Measurements from ENCODE around the gene TMEM255B.
"Not testable (repeated sequence)": the region's sequence is repeated elsewhere in the genome, so short reads cannot be mapped to it uniquely, and the experiment has no call there.

Gene TMEM255B

DNA sequence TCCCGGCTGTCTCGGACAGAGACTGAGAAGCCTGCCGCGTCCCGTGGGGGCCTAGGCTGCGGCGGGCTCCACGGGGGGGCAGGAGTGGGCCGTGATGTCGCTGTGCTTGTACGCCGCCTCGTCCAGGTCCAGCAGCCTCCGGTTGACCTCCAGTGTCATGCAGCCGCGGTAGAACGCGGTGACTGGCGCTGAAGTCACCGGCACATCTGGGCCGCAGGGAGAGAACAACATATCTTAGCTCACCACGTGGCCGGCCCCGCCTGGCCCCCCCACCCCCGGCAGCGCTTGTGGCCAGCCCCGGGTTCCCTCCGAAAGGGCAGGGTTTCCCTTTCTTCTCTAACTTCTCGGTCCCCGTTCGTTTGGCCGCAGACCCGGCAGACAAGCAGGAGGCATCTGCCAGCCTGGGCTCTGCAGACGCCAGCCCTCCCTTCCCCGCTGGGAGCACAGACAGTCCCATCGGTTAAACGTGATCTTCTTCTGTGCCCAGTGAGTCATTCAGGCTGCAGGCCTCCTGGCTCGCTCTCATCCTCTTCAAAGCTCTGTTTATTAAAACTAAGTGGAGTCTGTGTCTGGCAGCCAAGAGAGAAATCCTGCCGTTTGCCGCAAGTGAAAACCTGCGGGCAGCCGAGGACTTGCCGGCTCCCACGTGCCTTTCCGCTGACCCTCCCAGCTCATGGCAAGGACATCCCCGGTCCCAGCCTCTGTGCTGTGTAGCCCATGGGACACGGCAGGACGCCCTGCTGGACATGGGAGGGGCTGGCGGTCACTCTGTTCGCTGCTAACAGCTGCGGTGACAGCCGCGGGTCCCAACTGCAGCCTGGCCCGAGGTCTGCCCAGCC lies 62.0 kb downstream of the TMEM255B start:
- in situ Hi-C loops (cut with MboI; ENCODE audit: low pct_unique_long_range_greater_than_20kb, low sequenced_read_pairs), result no loop called here
- no peak for DNase-seq

DNA sequence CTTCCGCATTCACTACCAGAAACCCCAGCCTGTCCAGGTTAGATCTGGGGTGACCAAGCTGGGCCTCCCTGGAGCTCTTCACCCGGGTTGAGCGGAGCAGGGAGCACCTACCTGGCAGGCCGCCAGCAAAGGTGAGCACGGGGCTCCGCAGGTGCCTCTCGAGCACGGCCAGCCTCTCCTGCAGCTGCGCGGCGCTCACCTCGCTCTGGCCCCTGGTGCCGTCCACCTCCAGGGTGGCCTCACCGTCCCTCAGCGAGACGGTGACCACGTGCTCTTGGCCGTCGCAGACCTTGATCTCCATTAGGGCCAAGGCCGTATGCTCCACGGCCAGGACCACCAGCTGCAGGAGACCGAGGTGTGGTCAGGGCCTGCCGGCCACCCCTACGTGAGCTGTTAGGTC lies 62.8 kb downstream of the TMEM255B start:
- in situ Hi-C loops (cut with MboI; ENCODE audit: low pct_unique_long_range_greater_than_20kb, low sequenced_read_pairs), result no loop called here
- no peak for DNase-seq

DNA sequence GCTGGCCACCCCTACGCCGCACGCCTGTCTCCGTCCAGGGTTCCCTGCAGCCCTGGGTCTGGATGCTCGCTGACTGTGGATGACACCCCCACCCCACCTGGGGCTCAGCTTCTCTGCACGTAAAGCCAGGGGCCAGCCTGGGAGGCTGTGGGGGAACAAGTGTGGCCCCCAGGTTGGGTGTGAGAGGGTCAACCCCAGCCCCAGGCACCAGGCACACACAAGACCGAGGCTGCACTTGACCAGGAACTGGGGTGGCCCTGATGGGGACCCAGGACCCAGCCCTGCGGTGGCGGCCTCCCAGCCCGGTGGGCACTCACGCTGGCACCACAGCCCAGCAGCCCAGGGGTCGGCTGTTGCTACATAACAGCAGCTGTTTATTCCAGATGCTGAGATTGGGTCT lies 63.2 kb downstream of the TMEM255B start:
- DNase-seq, result no peak
- in situ Hi-C loops (cut with MboI; ENCODE audit: low pct_unique_long_range_greater_than_20kb, low sequenced_read_pairs), result no loop called here

DNA sequence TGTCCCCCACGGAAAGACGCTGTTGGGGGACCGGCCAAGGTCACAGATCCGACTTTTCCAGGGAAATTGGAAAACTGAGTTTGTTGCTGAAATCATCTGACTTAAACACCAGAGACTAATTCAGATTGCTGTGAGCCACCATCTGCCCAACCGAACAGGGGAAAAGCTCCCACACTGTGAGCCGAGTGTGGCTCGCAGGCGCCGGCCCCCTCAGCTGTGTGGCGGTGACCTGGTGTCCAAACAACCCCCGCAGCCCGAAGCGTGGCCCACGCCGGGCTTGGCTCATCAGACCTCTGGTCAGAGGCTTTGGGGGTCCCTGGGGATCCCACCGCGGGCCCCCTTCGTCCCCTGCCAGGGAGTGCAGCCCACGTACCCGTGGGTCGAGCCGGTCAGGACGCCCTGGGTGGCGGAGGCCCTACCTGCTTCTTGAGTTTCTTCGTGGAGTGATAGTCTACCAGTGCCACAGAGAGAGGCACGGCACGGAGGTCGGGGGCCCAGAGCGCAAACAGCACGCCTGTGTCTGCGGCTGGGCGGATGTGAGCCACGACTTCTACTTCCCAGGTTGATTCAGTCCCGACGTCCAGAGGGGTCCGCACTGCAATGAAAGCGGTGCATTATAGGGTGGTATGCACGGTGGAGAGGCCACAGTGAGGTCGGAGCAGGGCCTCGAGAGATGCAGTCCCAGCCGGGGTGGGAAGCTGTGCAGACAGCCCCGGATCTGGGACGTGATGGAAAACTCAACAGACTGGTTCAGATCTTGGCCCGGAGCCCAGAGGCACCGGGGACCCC lies 64.1 kb downstream of the TMEM255B start:
- DNase-seq, result no peak
- in situ Hi-C loops (cut with MboI; ENCODE audit: low pct_unique_long_range_greater_than_20kb, low sequenced_read_pairs), result no loop called here

DNA sequence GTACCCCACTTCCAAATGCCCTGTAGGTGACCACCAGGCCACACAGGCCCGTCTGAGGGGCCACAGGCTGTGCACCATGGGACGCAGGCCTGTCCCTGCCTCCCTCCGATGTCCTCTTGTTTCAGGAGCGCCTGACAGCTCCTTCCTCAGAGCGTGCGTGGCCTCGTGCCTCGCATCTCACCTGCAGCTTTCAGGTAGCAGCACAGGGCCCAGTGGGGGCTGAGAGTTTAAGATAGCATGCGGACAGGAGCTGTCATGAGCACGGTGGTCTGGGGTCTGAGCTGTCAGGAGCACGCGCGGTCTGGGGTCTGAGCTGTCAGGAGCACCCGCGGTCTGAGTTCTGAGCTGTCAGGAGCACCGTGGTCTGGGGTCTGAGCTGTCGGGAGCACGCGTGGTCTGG lies 64.7 kb downstream of the TMEM255B start:
- no peak for DNase-seq
- in situ Hi-C loops (cut with MboI; ENCODE audit: low pct_unique_long_range_greater_than_20kb, low sequenced_read_pairs), result no loop called here

DNA sequence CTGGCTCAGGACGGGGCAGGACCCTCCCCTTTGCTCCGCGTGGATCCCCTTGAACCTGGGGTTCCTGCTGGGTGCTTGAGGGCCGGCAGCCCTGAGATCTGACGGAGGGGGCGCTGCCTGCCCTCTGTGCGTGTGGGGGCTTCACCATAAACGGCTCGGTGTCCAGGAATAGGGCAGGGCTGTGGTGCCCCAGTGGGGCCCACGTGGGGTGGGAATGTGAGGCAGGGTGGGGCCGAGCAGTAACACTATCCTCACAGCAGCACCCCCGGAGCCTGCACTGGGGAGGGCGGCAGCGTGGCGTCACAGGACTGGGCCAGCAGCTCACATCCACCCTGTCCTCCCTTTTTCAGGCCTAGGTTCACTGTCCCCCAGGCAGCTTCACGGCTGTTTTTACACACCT lies 66.8 kb downstream of the TMEM255B start:
- in situ Hi-C loops (cut with MboI; ENCODE audit: low pct_unique_long_range_greater_than_20kb, low sequenced_read_pairs), result no loop called here
- no peak for DNase-seq

DNA sequence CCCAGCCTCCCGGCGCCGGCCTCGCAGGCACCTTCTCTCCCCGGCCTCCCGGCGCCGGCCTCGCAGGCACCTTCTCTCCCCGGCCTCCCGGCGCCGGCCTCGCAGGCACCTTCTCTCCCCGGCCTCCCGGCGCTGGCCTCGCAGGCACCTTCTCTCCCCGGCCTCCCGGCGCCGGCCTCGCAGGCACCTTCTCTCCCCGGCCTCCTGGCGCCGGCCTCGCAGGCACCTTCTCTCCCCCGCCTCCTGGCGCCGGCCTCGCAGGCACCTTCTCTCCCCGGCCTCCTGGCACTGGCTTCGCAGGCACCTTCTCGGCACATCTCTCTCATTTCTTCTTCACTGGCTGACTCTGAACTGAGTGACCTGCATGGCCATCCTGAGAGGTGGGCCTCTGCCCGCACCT lies 67.4 kb downstream of the TMEM255B start:
- DNase-seq; in situ Hi-C loops (cut with MboI; ENCODE audit: low pct_unique_long_range_greater_than_20kb, low sequenced_read_pairs): not testable (repeated sequence)

DNA sequence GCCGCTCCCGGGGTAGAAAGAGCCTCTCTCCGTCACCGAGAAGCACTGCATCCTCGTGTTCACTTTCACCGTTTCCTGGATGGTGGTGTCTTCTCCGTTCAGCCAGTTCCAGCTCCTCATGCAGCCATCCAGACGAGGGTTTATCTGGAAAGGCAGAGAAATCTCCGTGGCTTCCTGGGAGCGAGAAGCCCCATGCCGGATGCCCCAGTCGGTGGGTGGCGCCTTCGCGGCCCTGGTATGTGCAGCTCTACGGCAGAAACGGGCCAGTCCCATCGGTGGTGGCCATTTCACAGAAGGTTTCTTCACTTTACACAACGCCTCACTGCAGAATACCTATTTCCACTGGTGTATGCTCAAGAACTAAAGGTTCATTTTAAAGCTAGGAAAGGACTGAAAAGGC lies 68.0 kb downstream of the TMEM255B start:
- in situ Hi-C loops (cut with MboI; ENCODE audit: low pct_unique_long_range_greater_than_20kb, low sequenced_read_pairs), result no loop called here
- no peak for DNase-seq

DNA sequence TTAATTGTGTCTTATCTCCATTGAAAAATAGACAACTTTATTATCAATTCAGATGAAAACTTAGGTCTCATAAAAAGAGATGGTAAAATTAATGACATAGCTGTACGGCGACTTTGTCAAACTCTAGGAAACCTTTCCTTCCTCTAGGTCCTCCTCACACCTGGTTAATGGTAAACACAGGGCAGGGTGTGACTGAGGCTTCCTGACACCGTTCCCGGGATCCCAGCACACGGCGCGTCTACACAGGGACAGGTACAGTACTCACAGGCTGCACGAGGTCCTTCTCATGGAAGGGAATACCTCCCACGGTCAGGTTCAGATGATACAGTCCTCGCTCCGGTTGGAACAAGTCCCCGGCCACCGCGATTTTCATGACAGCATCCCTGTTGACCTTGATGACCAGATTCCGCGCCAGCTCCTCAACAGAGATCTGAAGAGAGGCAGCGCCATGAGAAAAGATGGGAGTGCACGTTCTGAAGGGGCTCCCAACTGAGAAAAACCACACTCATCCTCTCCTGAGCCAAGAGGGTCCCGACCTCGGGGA lies 69.3 kb downstream of the TMEM255B start:
- in situ Hi-C loops (cut with MboI; ENCODE audit: low pct_unique_long_range_greater_than_20kb, low sequenced_read_pairs), result no loop called here
- no peak for DNase-seq

DNA sequence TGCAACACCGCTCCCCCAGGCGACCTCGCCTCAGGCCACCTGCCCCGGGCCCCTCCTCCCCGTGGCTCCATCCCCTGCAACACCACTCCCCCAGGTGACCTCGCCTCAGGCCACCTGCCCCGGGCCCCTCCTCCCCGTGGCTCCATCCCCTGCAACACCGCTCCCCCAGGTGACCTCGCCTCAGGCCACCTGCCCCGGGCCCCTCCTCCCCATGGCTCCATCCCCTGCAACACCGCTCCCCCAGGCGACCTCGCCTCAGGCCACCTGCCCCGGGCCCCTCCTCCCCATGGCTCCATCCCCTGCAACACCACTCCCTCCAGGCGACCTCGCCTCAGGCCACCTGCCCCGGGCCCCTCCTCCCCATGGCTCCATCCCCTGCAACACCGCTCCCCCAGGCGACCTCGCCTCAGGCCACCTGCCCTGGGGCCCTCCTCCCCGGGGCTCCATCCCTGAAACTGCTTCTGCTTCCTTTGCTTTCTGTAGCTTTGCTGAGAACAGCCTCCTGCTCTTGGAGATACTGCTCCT lies 71.5 kb downstream of the TMEM255B start:
- in situ Hi-C loops (cut with MboI; ENCODE audit: low pct_unique_long_range_greater_than_20kb, low sequenced_read_pairs); DNase-seq: not testable (repeated sequence)

DNA sequence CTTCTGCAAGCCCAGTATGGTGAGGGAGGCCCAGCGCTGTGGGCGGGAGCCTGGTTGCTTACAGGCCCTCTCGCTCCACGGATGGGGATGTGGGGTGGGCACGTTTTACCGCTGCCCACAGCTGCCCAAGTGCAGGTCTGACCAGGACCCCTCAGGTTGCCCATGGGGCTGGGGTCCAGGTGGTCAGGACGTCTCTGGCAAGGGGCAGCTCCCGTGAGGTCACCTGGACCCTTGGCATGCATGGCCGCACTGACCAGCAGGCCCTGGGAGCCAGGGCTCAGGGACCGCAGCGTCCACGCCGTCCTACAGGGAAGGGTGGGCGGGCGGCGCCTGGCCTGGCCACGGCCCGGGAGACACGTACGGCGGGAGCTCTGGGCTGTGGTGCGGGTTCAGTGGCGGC lies 72.0 kb downstream of the TMEM255B start:
- in situ Hi-C loops (cut with MboI; ENCODE audit: low pct_unique_long_range_greater_than_20kb, low sequenced_read_pairs), result no loop called here

DNA sequence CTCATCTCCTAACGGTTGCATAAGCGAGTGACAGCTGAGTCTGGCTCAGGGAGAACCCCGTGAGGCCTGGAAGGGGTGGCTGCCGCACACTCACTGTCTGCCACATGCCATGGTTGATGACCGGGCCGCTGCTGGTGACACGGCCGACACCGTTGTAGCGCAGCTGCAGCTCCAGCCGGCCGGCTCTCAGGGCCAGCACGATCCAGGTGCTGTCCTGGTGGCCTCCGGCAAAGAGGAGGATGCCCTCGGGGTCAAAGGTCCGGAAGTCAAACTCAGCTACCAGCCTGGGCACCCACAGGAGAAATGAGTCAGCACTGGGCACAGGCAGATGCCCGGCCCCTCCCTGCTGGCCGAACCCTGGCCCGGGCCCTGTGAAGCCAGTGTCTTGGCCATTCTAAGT lies 73.2 kb downstream of the TMEM255B start:
- no peak for DNase-seq
- in situ Hi-C loops (cut with MboI; ENCODE audit: low pct_unique_long_range_greater_than_20kb, low sequenced_read_pairs), result no loop called here

More for the DNA sequence above, 72.0 kb downstream of the TMEM255B start:
- DNase-seq, result no peak

DNA sequence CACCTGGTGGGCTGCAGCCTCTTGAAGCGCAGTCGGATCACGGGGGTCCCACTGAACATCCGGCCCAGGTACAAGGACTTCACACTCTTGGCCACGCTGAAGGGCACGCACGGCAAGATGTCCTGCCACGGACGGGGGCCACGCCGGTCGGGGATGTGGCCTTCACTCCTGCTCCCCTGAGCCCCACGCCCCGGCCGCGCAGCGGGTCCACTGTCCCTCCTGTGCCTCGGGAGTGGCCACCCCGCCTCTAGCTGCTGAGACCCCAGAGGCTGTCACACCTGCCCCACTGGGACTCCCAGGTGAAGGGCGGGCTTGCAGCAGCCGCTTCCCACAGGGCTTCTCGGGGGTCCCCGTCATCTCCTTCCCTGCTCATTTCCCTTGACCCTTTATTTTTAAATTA lies 73.6 kb downstream of the TMEM255B start:
- no peak for DNase-seq
- in situ Hi-C loops (cut with MboI; ENCODE audit: low pct_unique_long_range_greater_than_20kb, low sequenced_read_pairs), result no loop called here

DNA sequence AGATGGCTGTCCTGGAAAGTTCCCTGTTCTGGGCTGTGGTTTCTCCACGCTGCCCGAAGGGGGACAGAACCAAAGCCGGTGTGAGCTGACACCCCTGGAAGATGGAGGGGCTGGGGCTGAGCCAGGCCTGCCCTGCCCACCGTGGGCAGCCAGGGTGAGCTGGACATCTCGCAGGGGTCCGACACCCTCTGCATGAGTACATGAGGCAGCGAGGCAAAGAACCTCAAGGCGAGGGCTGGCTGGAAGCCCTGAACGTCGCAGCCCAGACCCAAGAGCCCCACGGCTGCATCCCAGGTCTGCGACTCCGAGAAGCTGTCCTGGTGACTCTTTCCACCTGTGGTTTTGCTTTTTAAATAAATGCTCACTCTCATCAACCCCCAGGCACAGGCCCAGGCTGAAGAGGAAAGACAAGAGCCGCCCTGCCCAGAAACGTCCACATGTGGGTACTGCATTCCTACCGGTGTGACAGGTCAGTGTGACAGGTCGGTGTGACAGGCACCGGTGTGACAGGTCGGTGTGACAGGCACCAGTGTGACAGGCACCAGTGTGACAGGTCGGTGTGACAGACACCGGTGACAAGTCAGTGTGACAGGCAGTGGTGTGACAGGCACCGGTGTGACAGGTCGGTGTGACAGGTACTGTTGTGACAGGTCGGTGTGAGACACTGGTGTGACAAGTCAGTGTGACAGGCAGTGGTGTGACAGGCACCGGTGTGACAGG lies 74.2 kb downstream of the TMEM255B start:
- in situ Hi-C loops (cut with MboI; ENCODE audit: low pct_unique_long_range_greater_than_20kb, low sequenced_read_pairs), result no loop called here
- no peak for DNase-seq

DNA sequence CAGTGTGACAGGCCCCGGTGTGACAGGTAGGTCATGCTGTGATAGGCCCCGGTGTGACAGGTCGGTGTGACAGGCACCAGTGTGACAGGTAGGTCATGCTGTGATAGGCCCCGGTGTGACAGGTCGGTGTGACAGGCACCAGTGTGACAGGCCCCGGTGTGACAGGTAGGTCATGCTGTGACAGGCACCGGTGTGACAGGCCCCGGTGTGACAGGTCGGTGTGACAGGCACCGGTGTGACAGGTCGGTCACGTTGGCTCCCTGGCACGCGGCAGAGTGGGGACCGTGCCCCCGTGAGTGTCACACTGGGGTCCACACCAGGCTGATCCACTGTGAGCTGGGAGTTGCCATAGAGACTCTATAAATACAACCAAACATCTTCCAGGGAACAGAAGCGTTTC lies 75.0 kb downstream of the TMEM255B start:
- DNase-seq; in situ Hi-C loops (cut with MboI; ENCODE audit: low pct_unique_long_range_greater_than_20kb, low sequenced_read_pairs): not testable (repeated sequence)

DNA sequence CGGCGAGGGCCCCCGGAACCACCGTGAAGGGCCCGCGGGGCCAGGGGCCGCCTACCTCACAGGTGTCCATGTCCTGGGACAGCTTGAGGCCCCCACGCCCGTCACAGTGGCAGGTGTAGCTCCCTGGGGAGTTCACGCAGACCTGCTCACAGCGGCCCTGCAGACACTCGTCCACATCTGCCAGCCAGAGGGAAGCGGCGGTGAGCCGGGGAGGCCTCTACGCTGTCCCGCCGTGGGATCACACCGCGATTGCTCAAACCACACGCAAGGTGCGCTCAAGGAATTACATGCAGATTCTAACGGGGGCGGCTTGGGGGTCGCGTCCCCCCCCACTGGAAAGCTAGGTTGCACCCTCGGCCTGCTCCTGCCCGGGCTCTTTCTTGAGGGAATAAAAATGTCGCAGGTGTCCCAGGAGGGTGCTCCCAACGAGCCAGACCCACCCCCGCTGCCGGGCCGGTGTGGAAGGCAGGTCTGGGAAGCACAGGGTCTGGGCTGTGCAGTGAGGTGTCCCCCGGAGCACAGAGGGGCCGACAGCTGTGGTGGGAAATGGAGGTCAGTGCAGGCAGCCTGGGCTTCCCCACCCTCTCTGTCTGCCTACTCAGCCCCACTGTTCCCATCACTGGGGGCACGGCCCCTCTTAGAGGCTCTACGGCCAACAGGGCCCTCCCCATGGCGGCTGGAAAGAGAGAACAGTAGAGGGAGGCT lies 75.6 kb downstream of the TMEM255B start:
- DNase-seq, result no peak
- in situ Hi-C loops (cut with MboI; ENCODE audit: low pct_unique_long_range_greater_than_20kb, low sequenced_read_pairs), result no loop called here

DNA sequence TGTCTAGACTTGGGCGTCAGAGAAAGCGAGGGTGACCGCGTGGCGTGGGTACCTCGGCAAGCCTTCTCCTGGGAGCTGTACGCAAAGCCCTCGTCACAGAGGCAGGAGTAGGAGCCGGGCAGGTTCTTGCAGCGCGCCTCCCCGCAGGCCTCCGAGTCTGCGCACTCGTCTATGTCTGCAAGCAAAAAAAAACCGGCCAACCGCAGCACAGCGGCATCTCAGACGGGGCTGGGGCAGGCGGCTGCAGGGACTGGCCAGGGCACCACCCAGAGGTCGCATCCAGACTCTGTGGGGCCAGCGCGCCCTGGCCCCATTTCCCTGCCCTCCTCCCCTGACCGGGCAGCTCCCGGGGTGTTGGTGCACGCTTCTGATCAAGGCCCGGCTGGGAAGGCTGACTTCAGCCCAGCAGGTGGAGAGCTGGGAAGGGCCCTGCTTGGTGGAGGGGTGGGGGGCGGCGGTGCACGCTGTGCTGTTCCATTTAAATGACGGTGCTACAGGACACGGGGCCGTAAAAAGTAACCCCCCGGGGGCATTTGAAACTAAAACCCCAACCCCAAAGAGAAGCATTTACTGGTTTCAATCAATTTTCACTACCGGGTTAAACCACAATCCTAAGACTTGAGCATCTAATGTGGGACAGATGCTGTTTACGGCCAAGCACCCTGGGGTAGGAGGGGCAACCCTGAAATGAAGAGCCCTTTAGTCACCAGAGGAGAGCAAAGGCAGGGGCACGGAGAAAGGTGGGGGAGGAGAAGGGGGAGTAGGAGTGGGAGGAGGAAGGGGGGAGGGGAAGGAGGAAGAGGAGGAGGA lies 76.6 kb downstream of the TMEM255B start:
- no peak for DNase-seq
- in situ Hi-C loops (cut with MboI; ENCODE audit: low pct_unique_long_range_greater_than_20kb, low sequenced_read_pairs), result no loop called here

All from KBM-7 (cell line).